Erythroblast (primary cell): ENCODE data around the gene TFAP2E.

Source experiments
- GATA1 ChIP-seq: IDR thresholded peaks from 2 replicates; pipeline ENCODE4 v1.6.1; 2011; ENCODE audit warnings: low read depth, mild to moderate bottlenecking, control low read depth, low read length, moderate library complexity
- POLR2A ChIP-seq: IDR thresholded peaks from 2 replicates; pipeline ENCODE4 v1.6.1; 2011; ENCODE audit warnings: mild to moderate bottlenecking, low read length

DNA sequence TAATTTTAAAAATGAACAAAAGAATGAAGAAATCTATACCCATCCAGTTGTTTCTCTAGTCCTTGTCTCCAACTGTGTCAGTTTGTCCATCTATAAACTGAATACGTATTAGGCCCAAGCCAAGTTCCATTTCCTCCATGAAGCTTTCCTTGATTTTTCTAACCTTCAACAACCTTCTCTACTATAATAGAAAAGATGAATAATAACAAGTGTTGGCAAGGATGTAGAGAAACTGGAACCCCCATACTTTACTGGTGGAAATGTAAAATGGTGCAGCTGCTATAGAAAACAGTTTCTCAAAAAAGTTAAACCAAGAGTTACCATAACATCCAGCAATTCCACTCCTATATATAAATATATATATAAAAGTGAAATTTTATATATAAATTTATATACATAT is 26.5 kb upstream of the TFAP2E start:
- TF ChIP-seq POLR2A (no peak), GATA1 (no peak)
